ENCODE results near the gene EXPH5.

DNA sequence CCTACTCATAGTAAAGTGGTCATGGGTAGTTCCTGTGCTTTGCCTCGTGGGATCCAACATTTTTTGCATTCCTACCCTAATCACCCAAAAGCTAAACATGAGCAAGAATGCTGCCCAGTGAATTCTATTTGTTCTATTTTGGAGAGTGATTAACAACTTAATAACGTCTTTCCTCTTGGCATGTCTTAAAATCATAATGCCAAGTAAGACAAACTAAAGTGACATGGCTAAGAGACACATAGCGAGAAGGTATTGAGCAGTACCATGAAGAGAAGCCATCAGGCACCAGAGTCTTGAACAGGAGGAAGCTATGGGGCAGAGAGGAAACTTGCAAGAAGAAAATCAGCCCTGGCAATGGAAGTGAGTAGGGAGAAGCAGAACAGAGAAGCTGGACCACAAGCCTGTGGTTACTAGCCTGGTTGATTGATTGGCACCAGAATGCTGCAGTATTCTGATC lies 32.0 kb downstream of the EXPH5 start:
- TF ChIP-seq RBM14 (IDR thresholded peaks at IDR 0.05; ENCODE audit: borderline replicate concordance, insufficient read depth, low read depth, low read length) (no peak), HDAC6 (IDR thresholded peaks at IDR 0.05; ENCODE audit: low read depth, low read length) (no peak), POLR2A (conservative IDR thresholded peaks at IDR 0.05) (no peak), NFE2L1 (tag; IDR thresholded peaks at IDR 0.05; ENCODE audit: borderline replicate concordance, low read depth) (no peak), XRCC3 (IDR thresholded peaks at IDR 0.05) (no peak)
- TF ChIP-seq, protein P1, sequence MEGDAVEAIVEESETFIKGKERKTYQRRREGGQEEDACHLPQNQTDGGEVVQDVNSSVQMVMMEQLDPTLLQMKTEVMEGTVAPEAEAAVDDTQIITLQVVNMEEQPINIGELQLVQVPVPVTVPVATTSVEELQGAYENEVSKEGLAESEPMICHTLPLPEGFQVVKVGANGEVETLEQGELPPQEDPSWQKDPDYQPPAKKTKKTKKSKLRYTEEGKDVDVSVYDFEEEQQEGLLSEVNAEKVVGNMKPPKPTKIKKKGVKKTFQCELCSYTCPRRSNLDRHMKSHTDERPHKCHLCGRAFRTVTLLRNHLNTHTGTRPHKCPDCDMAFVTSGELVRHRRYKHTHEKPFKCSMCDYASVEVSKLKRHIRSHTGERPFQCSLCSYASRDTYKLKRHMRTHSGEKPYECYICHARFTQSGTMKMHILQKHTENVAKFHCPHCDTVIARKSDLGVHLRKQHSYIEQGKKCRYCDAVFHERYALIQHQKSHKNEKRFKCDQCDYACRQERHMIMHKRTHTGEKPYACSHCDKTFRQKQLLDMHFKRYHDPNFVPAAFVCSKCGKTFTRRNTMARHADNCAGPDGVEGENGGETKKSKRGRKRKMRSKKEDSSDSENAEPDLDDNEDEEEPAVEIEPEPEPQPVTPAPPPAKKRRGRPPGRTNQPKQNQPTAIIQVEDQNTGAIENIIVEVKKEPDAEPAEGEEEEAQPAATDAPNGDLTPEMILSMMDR (IDR thresholded peaks at IDR 0.05 in 2 of 3, conservative IDR thresholded peaks at IDR 0.05 in 1 of 3; ENCODE audit: insufficient read depth in 2 of 3, low read depth in 1 of 3, low read length in 3 of 3): no peak
- TF ChIP-seq, protein P2, sequence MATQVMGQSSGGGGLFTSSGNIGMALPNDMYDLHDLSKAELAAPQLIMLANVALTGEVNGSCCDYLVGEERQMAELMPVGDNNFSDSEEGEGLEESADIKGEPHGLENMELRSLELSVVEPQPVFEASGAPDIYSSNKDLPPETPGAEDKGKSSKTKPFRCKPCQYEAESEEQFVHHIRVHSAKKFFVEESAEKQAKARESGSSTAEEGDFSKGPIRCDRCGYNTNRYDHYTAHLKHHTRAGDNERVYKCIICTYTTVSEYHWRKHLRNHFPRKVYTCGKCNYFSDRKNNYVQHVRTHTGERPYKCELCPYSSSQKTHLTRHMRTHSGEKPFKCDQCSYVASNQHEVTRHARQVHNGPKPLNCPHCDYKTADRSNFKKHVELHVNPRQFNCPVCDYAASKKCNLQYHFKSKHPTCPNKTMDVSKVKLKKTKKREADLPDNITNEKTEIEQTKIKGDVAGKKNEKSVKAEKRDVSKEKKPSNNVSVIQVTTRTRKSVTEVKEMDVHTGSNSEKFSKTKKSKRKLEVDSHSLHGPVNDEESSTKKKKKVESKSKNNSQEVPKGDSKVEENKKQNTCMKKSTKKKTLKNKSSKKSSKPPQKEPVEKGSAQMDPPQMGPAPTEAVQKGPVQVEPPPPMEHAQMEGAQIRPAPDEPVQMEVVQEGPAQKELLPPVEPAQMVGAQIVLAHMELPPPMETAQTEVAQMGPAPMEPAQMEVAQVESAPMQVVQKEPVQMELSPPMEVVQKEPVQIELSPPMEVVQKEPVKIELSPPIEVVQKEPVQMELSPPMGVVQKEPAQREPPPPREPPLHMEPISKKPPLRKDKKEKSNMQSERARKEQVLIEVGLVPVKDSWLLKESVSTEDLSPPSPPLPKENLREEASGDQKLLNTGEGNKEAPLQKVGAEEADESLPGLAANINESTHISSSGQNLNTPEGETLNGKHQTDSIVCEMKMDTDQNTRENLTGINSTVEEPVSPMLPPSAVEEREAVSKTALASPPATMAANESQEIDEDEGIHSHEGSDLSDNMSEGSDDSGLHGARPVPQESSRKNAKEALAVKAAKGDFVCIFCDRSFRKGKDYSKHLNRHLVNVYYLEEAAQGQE (IDR thresholded peaks at IDR 0.05; ENCODE audit: borderline replicate concordance): no peak
- TF ChIP-seq, protein P2 (CRISPR knock-in tag; IDR thresholded peaks at IDR 0.05; ENCODE audit: low read depth): no peak
